Measurements from ENCODE around the gene ETS2. TPM values are rescaled to one million over a fixed set of nuclear protein-coding genes. Genes with fewer than 3 reads are reported as not detected.
A peak's percentile ranks its signal among the peaks of the same experiment; 100 is the strongest.

Gene ETS2
- total RNA-seq, 1 donor from 2014 or later = 43.9 TPM

GRCh38 chr21:38798081-38798480 lies 7.6 kb upstream of the ETS2 start:
- no peak for TF ChIP-seq CTCF (IDR thresholded peaks at IDR 0.05; ENCODE audit: unreplicated experiment)
- no peaks in the 10 kb centered on the region for H3K36me3 Mint-ChIP-seq (ENCODE audit: insufficient read depth)
- DNase-seq (ENCODE audit: low spot score, unreplicated experiment) = no peak
- peak overlapping the region; percentile 81 for H3K27ac Mint-ChIP-seq
- no peak overlapping the region for H3K4me3 Mint-ChIP-seq (ENCODE audit: low read depth)
- H3K27me3 Mint-ChIP-seq = peaks cover 7% of the 10 kb centered on the region
- H3K4me1 Mint-ChIP-seq (ENCODE audit: low read depth) = peaks cover 51% of the 10 kb centered on the region
- H3K9me3 Mint-ChIP-seq (ENCODE audit: low read depth) = peaks cover 2% of the 10 kb centered on the region

- no peak overlapping the region for H3K27ac Mint-ChIP-seq
- peaks cover 2% of the 10 kb centered on the region for H3K9me3 Mint-ChIP-seq (ENCODE audit: low read depth)
- no peaks in the 10 kb centered on the region for H3K36me3 Mint-ChIP-seq (ENCODE audit: insufficient read depth)
- no peak for TF ChIP-seq CTCF (IDR thresholded peaks at IDR 0.05; ENCODE audit: unreplicated experiment)
- H3K27me3 Mint-ChIP-seq = peaks cover 7% of the 10 kb centered on the region
- DNase-seq (ENCODE audit: low spot score, unreplicated experiment) = no peak
- H3K4me1 Mint-ChIP-seq (ENCODE audit: low read depth) = peaks cover 54% of the 10 kb centered on the region
- no peak overlapping the region for H3K4me3 Mint-ChIP-seq (ENCODE audit: low read depth)
Measured at GRCh38 chr21:38798481-38798882, 7.2 kb upstream of the ETS2 start.

GRCh38 chr21:38800046-38800758 lies 5.5 kb upstream of the ETS2 start:
- Mint-ChIP-seq H3K27me3 (peaks cover 7% of the 10 kb centered on the region), H3K36me3 (ENCODE audit: insufficient read depth) (no peaks in the 10 kb centered on the region)
- TF ChIP-seq CTCF (IDR thresholded peaks at IDR 0.05; ENCODE audit: unreplicated experiment) = no peak

GRCh38 chr21:38800924-38801744 lies 4.6 kb upstream of the ETS2 start:
- H3K4me1 Mint-ChIP-seq (ENCODE audit: low read depth) = peaks cover 44% of the 10 kb centered on the region
- DNase-seq (ENCODE audit: low spot score, unreplicated experiment) = no peak
- TF ChIP-seq CTCF (IDR thresholded peaks at IDR 0.05; ENCODE audit: unreplicated experiment) = no peak
- H3K27me3 Mint-ChIP-seq = peaks cover 7% of the 10 kb centered on the region
- no peaks in the 10 kb centered on the region for H3K36me3 Mint-ChIP-seq (ENCODE audit: insufficient read depth)
- H3K4me3 Mint-ChIP-seq (ENCODE audit: low read depth) = no peak overlapping the region
- no peak overlapping the region for H3K27ac Mint-ChIP-seq
- H3K9me3 Mint-ChIP-seq (ENCODE audit: low read depth) = peaks cover 2% of the 10 kb centered on the region

More at GRCh38 chr21:38800046-38800758, 5.5 kb upstream of the ETS2 start:
- Mint-ChIP-seq H3K27ac (no peak overlapping the region), H3K9me3 (ENCODE audit: low read depth) (peaks cover 2% of the 10 kb centered on the region), H3K4me3 (ENCODE audit: low read depth) (no peak overlapping the region), H3K4me1 (ENCODE audit: low read depth) (peaks cover 48% of the 10 kb centered on the region)
- no peak for DNase-seq (ENCODE audit: low spot score, unreplicated experiment)

Measured in progenitor cell of endocrine pancreas (in vitro differentiated cells).